Trophoblast cell (in vitro differentiated cells and primary cell): ENCODE results near the gene PCSK4.

Experiments used
- DNase-seq, 2 donors: peaks; one replicate each; pipeline ENCODE4 v3.0.0-alpha.2; 2016
- H2AFZ ChIP-seq: 2 replicates; pipeline ENCODE4 v1.6.1; 2013; ENCODE audit warnings: low read length, moderate library complexity, mild to moderate bottlenecking; ENCODE audit not compliant: insufficient read depth, poor library complexity
- H2AK5ac ChIP-seq: 2 replicates; pipeline ENCODE4 v1.6.1; 2013; ENCODE audit warnings: mild to moderate bottlenecking, low read length
- H2BK120ac ChIP-seq: 2 replicates; pipeline ENCODE4 v1.6.1; 2013; ENCODE audit warnings: low read length, mild to moderate bottlenecking, moderate library complexity; ENCODE audit not compliant: insufficient read depth, poor library complexity
- H2BK12ac ChIP-seq: 2 replicates; pipeline ENCODE4 v1.6.1; 2013; ENCODE audit warnings: mild to moderate bottlenecking, low read length, moderate library complexity
- H2BK5ac ChIP-seq: 2 replicates; pipeline ENCODE4 v1.6.1; 2013; ENCODE audit warnings: low read length, low read depth, moderate library complexity, mild to moderate bottlenecking; ENCODE audit not compliant: poor library complexity
- H3K14ac ChIP-seq: 2 replicates; pipeline ENCODE4 v1.6.1; 2013; ENCODE audit warnings: mild to moderate bottlenecking, low read length
- H3K18ac ChIP-seq: 2 replicates; pipeline ENCODE4 v1.6.1; 2013; ENCODE audit warnings: mild to moderate bottlenecking, low read length
- H3K23ac ChIP-seq: 2 replicates; pipeline ENCODE4 v1.6.1; 2013; ENCODE audit warnings: low read length
- H3K27ac ChIP-seq: 2 replicates; pipeline ENCODE4 v1.5.1; 2013; ENCODE audit warnings: low read depth, mild to moderate bottlenecking, inconsistent platforms, low read length, moderate library complexity
- H3K27me3 ChIP-seq: 2 replicates; pipeline ENCODE4 v1.6.1; 2013; ENCODE audit warnings: inconsistent platforms, mild to moderate bottlenecking, low read length, moderate library complexity; ENCODE audit not compliant: insufficient read depth
- H3K36me3 ChIP-seq, 2 experiments: 1 replicate in 1 of 2; 2 replicates in 1 of 2; pipeline ENCODE4 v1.6.1; 2013; ENCODE audit warnings: low read length in 2 of 2, mild to moderate bottlenecking in 2 of 2, moderate library complexity in 1 of 2; ENCODE audit not compliant: insufficient read depth in 2 of 2, control insufficient read depth in 1 of 2
- H3K4ac ChIP-seq: 2 replicates; pipeline ENCODE4 v1.6.1; 2013; ENCODE audit warnings: low read depth, mild to moderate bottlenecking, low read length, moderate library complexity
- H3K4me1 ChIP-seq, 2 experiments: 1 replicate in 1 of 2; 2 replicates in 1 of 2; pipeline ENCODE4 v1.6.1; 2013; ENCODE audit warnings: low read length in 2 of 2, mild to moderate bottlenecking in 2 of 2, moderate library complexity in 1 of 2; ENCODE audit not compliant: insufficient read depth in 2 of 2, control insufficient read depth in 1 of 2
- H3K4me2 ChIP-seq: 2 replicates; pipeline ENCODE4 v1.6.1; 2013; ENCODE audit warnings: inconsistent platforms, mild to moderate bottlenecking, low read length, moderate library complexity
- H3K4me3 ChIP-seq: 2 replicates; pipeline ENCODE4 v1.5.1; 2013; ENCODE audit warnings: mild to moderate bottlenecking, low read depth, low read length, inconsistent platforms
- H3K79me1 ChIP-seq: one replicate; pipeline ENCODE4 v1.6.1; 2013; ENCODE audit warnings: low read length
- H3K79me2 ChIP-seq: 2 replicates; pipeline ENCODE4 v1.6.1; 2013; ENCODE audit warnings: low read length, mild to moderate bottlenecking; ENCODE audit not compliant: control insufficient read depth, insufficient read depth, poor library complexity
- H3K9ac ChIP-seq: 2 replicates; pipeline ENCODE4 v1.6.1; 2013; ENCODE audit warnings: mild to moderate bottlenecking, low read length
- H3K9me3 ChIP-seq: 2 replicates; pipeline ENCODE4 v1.6.1; 2013; ENCODE audit warnings: low read depth, mild to moderate bottlenecking, control low read depth, inconsistent platforms, low read length; ENCODE audit not compliant: insufficient read depth
- H4K12ac ChIP-seq: 2 replicates; pipeline ENCODE4 v1.6.1; 2013; ENCODE audit warnings: low read depth, mild to moderate bottlenecking, low read length, moderate library complexity
- H4K8ac ChIP-seq: 2 replicates; pipeline ENCODE4 v1.6.1; 2013; ENCODE audit warnings: low read depth, mild to moderate bottlenecking, low read length, moderate library complexity
- H4K91ac ChIP-seq: one replicate; pipeline ENCODE4 v1.6.1; 2013; ENCODE audit warnings: low read depth, mild to moderate bottlenecking, low read length, moderate library complexity
- WGBS: extraction: QIAGEN DNeasy Blood & Tissue Kit; methylation state at CpG from one replicate; pipeline ENCODE4 v1.1.7; 2013; ENCODE audit warnings: missing lambda C conversion rate; ENCODE audit not compliant: insufficient read length, insufficient coverage; ENCODE audit errors: extremely low coverage; 5-methylcytosine and 5-hydroxymethylcytosine counted together

Gene PCSK4

GRCh38 chr19:1494115-1494815, 4.1 kb upstream of the PCSK4 start:
- H4K8ac ChIP-seq = no peak overlapping the region
- no peak overlapping the region for H3K9ac ChIP-seq
- H3K79me2 ChIP-seq = peaks cover 4% of the 10 kb centered on the region
- no peak overlapping the region for H3K4me2 ChIP-seq
- no peak overlapping the region for H3K23ac ChIP-seq
- H3K27ac ChIP-seq = no peak overlapping the region
- DNase-seq = no peak
- H2BK12ac ChIP-seq = no peak overlapping the region
- no peak overlapping the region for H4K12ac ChIP-seq
- no peak overlapping the region for H2BK5ac ChIP-seq
- H3K18ac ChIP-seq = no peak overlapping the region
- H3K4me3 ChIP-seq = no peak overlapping the region
- H3K14ac ChIP-seq = no peak overlapping the region
- H3K79me1 ChIP-seq = peaks cover 10% of the 10 kb centered on the region
- no peak overlapping the region for H3K4ac ChIP-seq
- H2AK5ac ChIP-seq = no peak overlapping the region
- H3K4me1 ChIP-seq = peaks cover 17 to 19% of the 10 kb centered on the region in 2 experiments
- no peaks in the 10 kb centered on the region for H3K36me3 ChIP-seq
- peaks cover 3% of the 10 kb centered on the region for H3K9me3 ChIP-seq
- no CpG with 5 or more reads among the region's 15 CpGs for WGBS
- H2AFZ ChIP-seq = no peak overlapping the region
- peaks cover 5% of the 10 kb centered on the region for H3K27me3 ChIP-seq
- H2BK120ac ChIP-seq = no peak overlapping the region
- H4K91ac ChIP-seq = no peak overlapping the region

GRCh38 chr19:1492474-1493006, 2.4 kb upstream of the PCSK4 start:
- Histone ChIP-seq H3K4me1 (peaks cover 17 to 19% of the 10 kb centered on the region in 2 experiments), H3K23ac (no peak overlapping the region), H3K4me2 (no peak overlapping the region), H2AFZ (no peak overlapping the region), H3K18ac (no peak overlapping the region), H4K12ac (no peak overlapping the region), H2BK5ac (no peak overlapping the region), H3K79me1 (peaks cover 10% of the 10 kb centered on the region), H3K36me3 (no peaks in the 10 kb centered on the region), H3K9me3 (peaks cover 6% of the 10 kb centered on the region), H3K79me2 (peaks cover 4% of the 10 kb centered on the region), H3K4me3 (no peak overlapping the region), H3K14ac (no peak overlapping the region), H3K9ac (no peak overlapping the region), H2AK5ac (no peak overlapping the region), H4K91ac (no peak overlapping the region), H4K8ac (no peak overlapping the region), H3K27me3 (peaks cover 5% of the 10 kb centered on the region), H3K4ac (no peak overlapping the region), H3K27ac (no peak overlapping the region), H2BK12ac (no peak overlapping the region), H2BK120ac (no peak overlapping the region)
- no CpG with 5 or more reads among the region's 10 CpGs for WGBS
- DNase-seq = no peak

- H2BK5ac ChIP-seq = no peak overlapping the region
- no CpG with 5 or more reads among the region's 12 CpGs for WGBS
These were observed 1.7 kb upstream of the PCSK4 start for GRCh38 chr19:1491849-1492170.

DNA sequence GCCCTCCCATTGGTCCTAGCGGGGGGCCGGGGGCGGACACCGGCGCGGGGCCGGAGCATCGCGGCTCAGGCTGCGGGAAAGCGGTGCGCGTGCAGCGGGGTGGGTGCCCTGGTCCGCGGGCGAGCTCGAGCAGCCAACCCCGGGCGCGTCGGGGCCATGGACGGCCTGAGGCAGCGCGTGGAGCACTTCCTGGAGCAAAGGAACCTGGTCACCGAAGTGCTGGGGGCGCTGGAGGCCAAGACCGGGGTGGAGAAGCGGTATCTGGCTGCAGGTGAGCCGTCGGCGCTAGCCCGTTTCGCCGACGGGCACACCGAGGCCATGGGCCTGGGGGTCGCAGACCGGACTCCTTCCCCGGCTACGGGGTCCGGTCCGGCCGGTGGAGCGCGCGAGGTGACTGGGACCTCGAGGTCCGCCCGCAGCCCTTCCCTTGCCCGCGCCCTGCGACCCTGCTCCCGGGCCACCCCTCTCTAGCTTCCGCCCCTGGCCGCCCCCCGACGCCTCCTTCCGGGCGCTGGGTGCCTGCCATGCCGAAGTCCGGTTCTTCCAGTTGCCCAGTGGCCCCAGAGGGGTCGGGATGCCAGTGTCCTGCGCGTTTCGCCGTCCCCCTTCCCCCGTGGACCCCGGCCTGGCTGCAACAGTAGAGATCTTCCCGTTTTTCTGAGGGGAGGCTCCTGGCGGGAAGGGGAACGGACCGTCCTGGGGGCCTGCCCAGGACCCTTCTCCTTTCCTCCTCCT, 1.1 kb upstream of the PCSK4 start, which contains the start of gene REEP6:
Gene REEP6, plus strand, starts transcription at position 68 of the 735 bp plus-strand sequence. Its CDS starts 89 bp downstream, at position 157.
- Histone ChIP-seq H4K8ac (peak within 1 kb of the TSS; percentile 94), H3K36me3 (no peaks in the 10 kb centered on the region), H2BK5ac (peak within 1 kb of the TSS; percentile 32), H3K27ac (no peak within 1 kb of the TSS), H2BK120ac (peak within 1 kb of the TSS; percentile 61), H3K9me3 (peaks cover 7% of the 10 kb centered on the region), H3K14ac (peak within 1 kb of the TSS; percentile 65), H3K4me3 (peak within 1 kb of the TSS; percentile 70), H3K23ac (no peak within 1 kb of the TSS), H4K91ac (peak within 1 kb of the TSS; percentile 72), H3K9ac (peak within 1 kb of the TSS; percentile 68), H3K18ac (peak within 1 kb of the TSS; percentile 55), H2BK12ac (no peak within 1 kb of the TSS), H2AFZ (peak within 1 kb of the TSS; percentile 92), H4K12ac (peak within 1 kb of the TSS; percentile 83), H3K4me2 (peak within 1 kb of the TSS; percentile 97), H3K79me2 (peaks cover 4% of the 10 kb centered on the region), H3K4me1 (peaks cover 14 to 17% of the 10 kb centered on the region in 2 experiments), H3K79me1 (peaks cover 10% of the 10 kb centered on the region), H2AK5ac (peak within 1 kb of the TSS; percentile 27), H3K27me3 (peaks cover 5% of the 10 kb centered on the region), H3K4ac (peak within 1 kb of the TSS; percentile 21)
- no CpG with 5 or more reads among the region's 73 CpGs for WGBS
- DNase-seq = no peak

More at GRCh38 chr19:1491849-1492170, 1.7 kb upstream of the PCSK4 start:
- H2BK120ac ChIP-seq = no peak overlapping the region
- H3K18ac ChIP-seq = no peak overlapping the region
- H3K79me2 ChIP-seq = peaks cover 4% of the 10 kb centered on the region
- H2BK12ac ChIP-seq = no peak overlapping the region
- no peak overlapping the region for H4K91ac ChIP-seq
- no peak overlapping the region for H3K4ac ChIP-seq
- no peak overlapping the region for H3K4me3 ChIP-seq
- H3K36me3 ChIP-seq = no peaks in the 10 kb centered on the region
- H3K4me1 ChIP-seq = peaks cover 17 to 18% of the 10 kb centered on the region in 2 experiments
- no peak for DNase-seq
- H3K23ac ChIP-seq = no peak overlapping the region
- peaks cover 7% of the 10 kb centered on the region for H3K9me3 ChIP-seq
- H2AFZ ChIP-seq = no peak overlapping the region
- no peak overlapping the region for H4K12ac ChIP-seq
- no peak overlapping the region for H4K8ac ChIP-seq
- no peak overlapping the region for H3K27ac ChIP-seq
- H3K79me1 ChIP-seq = peaks cover 10% of the 10 kb centered on the region
- no peak overlapping the region for H3K14ac ChIP-seq
- no peak overlapping the region for H3K9ac ChIP-seq
- peak overlapping the region; percentile 96 for H3K4me2 ChIP-seq
- peaks cover 5% of the 10 kb centered on the region for H3K27me3 ChIP-seq
- H2AK5ac ChIP-seq = no peak overlapping the region
